Fibroblast of pulmonary artery (primary cell): ENCODE measurements around the gene ZNF18.
"Not testable (repeated sequence)": the region's sequence is repeated elsewhere in the genome, so short reads cannot be mapped to it uniquely, and the experiment has no call there.

Source experiments
- DNase-seq: peaks from one replicate; pipeline ENCODE4 v3.0.0-alpha.2; 2010; ENCODE audit warnings: low read depth
- H3K4me3 ChIP-seq: replicated peaks from 2 replicates; pipeline ENCODE4 v1.5.1; 2011; ENCODE audit warnings: low read depth, mild to moderate bottlenecking, control low read depth, low read length, moderate library complexity
- TF ChIP-seq, protein P1 (sequence below): IDR thresholded peaks from 2 replicates; pipeline ENCODE4 v1.5.1; 2011; ENCODE audit warnings: mild to moderate bottlenecking, control low read depth, low read length, inconsistent platforms; ENCODE audit errors: missing control alignments

Gene ZNF18

DNA sequence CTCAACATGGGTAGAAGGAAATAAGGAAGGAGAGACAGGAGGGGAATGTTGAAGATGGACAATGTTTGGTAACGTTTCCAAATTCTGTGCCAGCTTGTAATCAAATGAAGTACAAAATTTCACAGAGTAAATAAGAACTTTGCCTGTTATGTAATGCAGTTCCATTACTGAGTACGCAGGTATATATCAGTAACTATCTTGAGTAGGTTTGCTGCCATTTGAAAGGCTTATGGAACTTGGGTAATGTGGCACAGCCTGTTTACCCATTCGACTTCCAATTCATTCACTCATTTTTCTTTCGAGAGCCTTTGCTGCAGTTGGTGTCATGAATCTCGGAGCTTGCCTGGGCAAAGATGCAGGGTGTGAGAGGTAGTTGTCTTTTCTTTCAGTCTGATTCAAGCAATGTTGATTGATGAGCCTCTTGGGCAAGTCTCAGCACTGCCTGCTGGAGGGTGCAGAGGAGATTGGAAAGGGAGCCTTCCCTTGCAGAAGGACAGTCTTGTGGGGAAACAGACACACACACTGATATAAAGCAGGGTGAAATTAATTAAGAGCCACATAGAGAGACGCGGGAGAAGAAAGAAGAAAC lies 53.4 kb downstream of the ZNF18 start:
- TF ChIP-seq, protein P1, sequence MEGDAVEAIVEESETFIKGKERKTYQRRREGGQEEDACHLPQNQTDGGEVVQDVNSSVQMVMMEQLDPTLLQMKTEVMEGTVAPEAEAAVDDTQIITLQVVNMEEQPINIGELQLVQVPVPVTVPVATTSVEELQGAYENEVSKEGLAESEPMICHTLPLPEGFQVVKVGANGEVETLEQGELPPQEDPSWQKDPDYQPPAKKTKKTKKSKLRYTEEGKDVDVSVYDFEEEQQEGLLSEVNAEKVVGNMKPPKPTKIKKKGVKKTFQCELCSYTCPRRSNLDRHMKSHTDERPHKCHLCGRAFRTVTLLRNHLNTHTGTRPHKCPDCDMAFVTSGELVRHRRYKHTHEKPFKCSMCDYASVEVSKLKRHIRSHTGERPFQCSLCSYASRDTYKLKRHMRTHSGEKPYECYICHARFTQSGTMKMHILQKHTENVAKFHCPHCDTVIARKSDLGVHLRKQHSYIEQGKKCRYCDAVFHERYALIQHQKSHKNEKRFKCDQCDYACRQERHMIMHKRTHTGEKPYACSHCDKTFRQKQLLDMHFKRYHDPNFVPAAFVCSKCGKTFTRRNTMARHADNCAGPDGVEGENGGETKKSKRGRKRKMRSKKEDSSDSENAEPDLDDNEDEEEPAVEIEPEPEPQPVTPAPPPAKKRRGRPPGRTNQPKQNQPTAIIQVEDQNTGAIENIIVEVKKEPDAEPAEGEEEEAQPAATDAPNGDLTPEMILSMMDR = no peak
- no peak for DNase-seq
- no peak overlapping the region for H3K4me3 ChIP-seq

DNA sequence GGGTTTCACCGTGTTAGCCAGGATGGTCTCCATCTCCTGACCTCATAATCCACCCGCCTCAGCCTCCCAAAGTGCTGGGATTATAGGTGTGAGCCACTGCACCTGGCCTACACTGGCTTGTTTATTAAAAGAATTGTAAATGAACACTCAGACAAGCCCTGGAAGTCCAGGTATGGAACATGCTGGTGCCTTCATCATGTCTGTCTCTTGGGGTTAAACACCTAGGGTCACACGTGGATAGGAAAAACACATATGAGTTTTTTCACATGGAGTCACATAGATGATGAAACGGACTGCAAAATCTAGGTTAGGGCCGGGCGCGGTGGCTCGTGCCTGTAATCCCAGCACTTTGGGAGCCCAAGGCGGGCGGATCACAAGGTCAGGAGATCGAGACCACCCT lies 54.2 kb downstream of the ZNF18 start:
- not testable (repeated sequence) for DNase-seq, H3K4me3 ChIP-seq

DNA sequence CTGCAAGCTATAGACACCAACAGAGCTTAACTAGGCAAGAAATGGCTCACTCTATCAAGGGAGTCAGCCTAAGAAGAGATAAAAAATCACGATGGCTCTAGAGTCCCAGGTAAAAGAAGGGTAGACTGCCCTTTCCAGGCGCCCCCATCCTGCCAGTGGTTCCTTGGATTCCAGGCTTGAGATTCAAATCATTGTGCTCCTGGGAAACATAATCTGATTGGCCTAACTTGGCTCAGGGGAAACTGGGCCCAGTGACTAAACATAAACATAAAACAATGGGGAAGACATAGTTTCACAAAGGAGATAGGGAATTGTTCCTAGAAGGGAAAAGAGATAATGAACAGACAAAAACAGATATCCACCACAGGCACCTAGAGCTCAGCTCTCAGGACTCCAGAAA lies 56.4 kb downstream of the ZNF18 start:
- no peak for DNase-seq
- no peak overlapping the region for H3K4me3 ChIP-seq
- TF ChIP-seq, protein P1 = no peak

DNA sequence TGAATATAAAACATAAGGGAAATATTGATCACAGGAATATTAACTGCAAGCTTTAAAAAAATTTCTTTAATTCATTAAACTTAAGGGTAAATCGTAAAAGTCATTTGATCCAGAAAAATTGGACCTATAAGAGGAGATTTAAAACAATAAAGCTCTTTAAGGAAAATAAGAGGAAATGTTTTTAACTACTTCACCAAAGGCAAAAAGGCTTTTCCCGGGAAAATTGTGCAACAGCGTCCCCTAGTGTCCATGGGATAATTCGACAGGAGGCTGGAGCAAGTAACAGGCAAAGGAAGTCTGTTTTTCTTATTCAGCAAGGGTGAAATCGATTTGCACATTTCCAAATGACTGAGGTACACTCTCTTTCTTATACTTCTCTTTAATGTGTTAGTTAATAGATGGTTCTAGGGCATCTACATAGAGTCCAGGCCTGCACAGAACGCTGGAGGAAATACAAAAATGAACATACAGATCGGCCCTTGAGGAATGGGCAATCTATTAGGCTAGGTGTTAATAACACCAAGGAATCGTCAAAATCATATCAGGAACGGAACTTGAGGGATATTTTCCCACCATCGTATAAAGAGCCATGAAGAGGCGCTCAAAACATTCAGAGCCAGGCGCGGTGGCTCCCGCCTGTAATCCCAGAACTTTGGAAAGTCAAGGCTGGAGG lies 61.4 kb downstream of the ZNF18 start:
- H3K4me3 ChIP-seq = no peak overlapping the region
- TF ChIP-seq, protein P1 = peak; percentile 92
- DNase-seq = peak; percentile 68

DNA sequence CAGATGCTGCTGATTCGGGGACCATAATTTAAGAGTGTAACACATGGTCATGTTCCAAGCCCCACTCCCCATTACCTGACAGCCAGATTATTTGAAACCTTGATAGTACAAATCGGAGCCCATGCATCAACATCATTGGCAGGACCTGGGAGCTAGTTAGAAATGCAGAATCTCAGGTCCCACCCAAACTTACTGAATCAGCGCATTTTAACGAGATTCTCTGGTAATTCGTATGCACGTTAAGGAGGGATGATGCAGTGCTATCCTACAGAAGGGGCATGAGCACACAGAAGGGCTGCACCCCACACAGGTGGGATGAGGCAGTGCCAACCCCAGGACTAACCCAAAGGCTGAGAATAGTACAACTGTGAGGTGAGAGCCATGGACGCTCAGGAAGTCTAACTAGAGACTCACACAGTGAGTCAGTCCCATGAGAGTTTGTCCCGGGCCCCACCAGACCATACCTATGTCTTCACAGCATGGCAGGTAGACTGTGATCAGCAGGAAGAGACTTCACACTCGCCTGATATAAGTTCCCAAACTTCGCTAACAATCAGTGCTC lies 64.9 kb downstream of the ZNF18 start:
- no peak for DNase-seq
- no peak overlapping the region for H3K4me3 ChIP-seq
- TF ChIP-seq, protein P1 = no peak

DNA sequence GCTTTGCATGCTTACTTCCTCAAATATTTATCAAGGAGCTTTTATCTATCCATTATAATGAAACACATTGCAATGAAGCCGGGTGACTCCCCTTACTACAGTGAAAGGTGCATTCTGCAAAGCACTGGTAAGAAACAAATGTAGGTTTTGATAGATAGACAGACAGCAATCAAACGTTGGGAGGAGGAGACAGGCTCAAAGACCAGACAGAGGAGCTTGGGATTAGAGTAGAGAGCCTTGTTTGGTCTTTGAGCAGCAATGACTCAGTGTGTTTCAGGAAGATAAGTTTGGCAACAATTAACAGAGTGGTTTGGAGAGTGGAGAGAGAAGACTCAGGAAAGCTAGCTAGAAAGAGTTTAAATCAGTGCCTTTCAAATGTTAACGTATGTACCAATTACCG lies 68.8 kb downstream of the ZNF18 start:
- TF ChIP-seq, protein P1 = no peak
- no peak for DNase-seq

More for the DNA sequence above, 68.8 kb downstream of the ZNF18 start:
- no peak overlapping the region for H3K4me3 ChIP-seq
